ENCODE results near the gene HUS1.
"Not testable (repeated sequence)": the region's sequence is repeated elsewhere in the genome, so short reads cannot be mapped to it uniquely, and the experiment has no call there.

HUS1 gene

GRCh38 chr7:47931005-47932004, 48.1 kb downstream of the HUS1 start:
- Mint-ChIP-seq H3K36me3 (no peaks in the 10 kb centered on the region), H3K4me1 (peaks cover 36% of the 10 kb centered on the region), H3K27ac (no peak overlapping the region), H3K9me3 (no peaks in the 10 kb centered on the region), H3K4me3 (no peak overlapping the region), H3K27me3 (peaks cover 24% of the 10 kb centered on the region)
- ATAC-seq = no peak

GRCh38 chr7:47924266-47924665, 55.1 kb downstream of the HUS1 start:
- Mint-ChIP-seq H3K27me3 (peaks cover 4% of the 10 kb centered on the region), H3K9me3 (peaks cover 9% of the 10 kb centered on the region), H3K36me3 (peaks cover 12% of the 10 kb centered on the region), H3K4me1 (peaks cover 17% of the 10 kb centered on the region), H3K4me3 (no peak overlapping the region), H3K27ac (no peak overlapping the region)
- no peak for ATAC-seq

- H3K4me1 Mint-ChIP-seq, H3K9me3 Mint-ChIP-seq, H3K27me3 Mint-ChIP-seq, H3K27ac Mint-ChIP-seq, H3K4me3 Mint-ChIP-seq, ATAC-seq: not testable (repeated sequence)
- peaks cover 12% of the 10 kb centered on the region for H3K36me3 Mint-ChIP-seq
These were observed 56.1 kb downstream of the HUS1 start for GRCh38 chr7:47923081-47923875.

- H3K4me3 Mint-ChIP-seq, H3K36me3 Mint-ChIP-seq, H3K9me3 Mint-ChIP-seq, H3K27ac Mint-ChIP-seq, ATAC-seq, H3K4me1 Mint-ChIP-seq: not testable (repeated sequence)
- peaks cover 32% of the 10 kb centered on the region for H3K27me3 Mint-ChIP-seq
These were observed 62.9 kb downstream of the HUS1 start for GRCh38 chr7:47916514-47916913.

GRCh38 chr7:47915616-47915976, 63.8 kb downstream of the HUS1 start:
- no peak overlapping the region for H3K27ac Mint-ChIP-seq
- no peak overlapping the region for H3K4me3 Mint-ChIP-seq
- H3K27me3 Mint-ChIP-seq = peaks cover 35% of the 10 kb centered on the region
- H3K4me1 Mint-ChIP-seq = no peaks in the 10 kb centered on the region
- ATAC-seq = no peak
- peaks cover 6% of the 10 kb centered on the region for H3K9me3 Mint-ChIP-seq
- H3K36me3 Mint-ChIP-seq = peaks cover 7% of the 10 kb centered on the region

- Mint-ChIP-seq H3K27ac (no peak overlapping the region), H3K27me3 (peaks cover 35% of the 10 kb centered on the region), H3K9me3 (no peaks in the 10 kb centered on the region), H3K4me1 (no peaks in the 10 kb centered on the region), H3K4me3 (no peak overlapping the region), H3K36me3 (peaks cover 7% of the 10 kb centered on the region)
- ATAC-seq = no peak
These were observed 64.4 kb downstream of the HUS1 start for GRCh38 chr7:47914717-47915615.
